Stomach (tissue), 4 donors: ENCODE measurements around the gene MACROH2A1.

Experiments used
- CTCF ChIP-seq, 7 experiments: fragments of 450-650 bp in 4 of 7; fragments of 200-600 bp in 3 of 7; sonication (generic) in 3 of 7; IDR thresholded peaks; one replicate each; pipeline ENCODE4 v1.5.1; 2016 to 2019; ENCODE audit warnings: antibody characterized with exemption in 7 of 7, control low read depth in 2 of 7, mild to moderate bottlenecking in 1 of 7
- POLR2A ChIP-seq, 4 donors: fragments of 450-650 bp; IDR thresholded peaks; one replicate each; pipeline ENCODE4 v1.6.1; 2016; ENCODE audit warnings: antibody characterized with exemption in 4 of 4, control low read depth in 2 of 4, mild to moderate bottlenecking in 1 of 4, moderate library complexity in 1 of 4
- POLR2AphosphoS5 ChIP-seq, 3 donors: sonication (generic); formaldehyde crosslinking; IDR thresholded peaks; one replicate each; pipeline ENCODE4 v1.6.1; 2016; ENCODE audit warnings: antibody characterized with exemption in 3 of 3

GRCh38 chr5:135340568-135340967 lies 58.5 kb downstream of the MACROH2A1 start:
- TF ChIP-seq CTCF (IDR thresholded peaks at IDR 0.05) (no peak), POLR2AphosphoS5 (IDR thresholded peaks at IDR 0.05) (no peak), POLR2A (IDR thresholded peaks at IDR 0.05) (no peak)
